HS-27A (cell line): ENCODE measurements around the gene ZNF746.

Experiments
- DNase-seq: peaks from one replicate; pipeline ENCODE4 v3.0.0-alpha.2; 2012; ENCODE audit warnings: low read depth, missing footprints

Gene ZNF746

DNA sequence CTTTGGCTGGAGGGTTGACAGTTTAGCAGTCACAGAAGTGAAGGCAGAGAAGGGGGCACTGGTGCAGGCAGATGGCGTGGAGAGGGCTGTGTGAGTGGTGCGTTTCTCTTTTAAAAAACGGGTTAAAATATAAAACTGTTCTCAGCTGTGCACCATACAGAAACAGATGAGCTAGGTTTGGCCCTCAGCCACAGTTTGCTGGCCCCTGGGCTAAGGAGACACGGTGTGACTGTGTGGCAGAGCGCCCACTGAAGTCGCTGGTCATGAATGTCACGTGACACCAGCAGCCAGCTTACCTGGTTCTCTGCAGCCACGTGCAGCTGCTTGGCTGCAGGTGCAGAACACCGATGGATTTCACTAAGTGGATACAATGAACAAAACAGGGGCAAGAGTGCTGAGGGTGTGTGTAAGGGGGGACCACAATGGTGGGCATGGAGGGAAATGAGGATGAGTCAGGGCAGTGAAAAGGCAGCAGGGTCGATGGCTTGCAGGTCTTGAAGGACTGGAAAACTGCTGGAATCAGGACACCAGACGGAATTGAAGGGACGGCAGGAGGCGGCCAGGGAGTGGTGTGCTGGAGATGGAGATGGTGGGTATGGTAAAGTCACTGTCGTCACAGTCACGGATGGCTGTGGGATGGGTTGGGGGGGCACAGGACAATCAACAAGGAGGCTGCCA is 7.4 kb downstream of the ZNF746 start:
- DNase-seq: no peak

DNA sequence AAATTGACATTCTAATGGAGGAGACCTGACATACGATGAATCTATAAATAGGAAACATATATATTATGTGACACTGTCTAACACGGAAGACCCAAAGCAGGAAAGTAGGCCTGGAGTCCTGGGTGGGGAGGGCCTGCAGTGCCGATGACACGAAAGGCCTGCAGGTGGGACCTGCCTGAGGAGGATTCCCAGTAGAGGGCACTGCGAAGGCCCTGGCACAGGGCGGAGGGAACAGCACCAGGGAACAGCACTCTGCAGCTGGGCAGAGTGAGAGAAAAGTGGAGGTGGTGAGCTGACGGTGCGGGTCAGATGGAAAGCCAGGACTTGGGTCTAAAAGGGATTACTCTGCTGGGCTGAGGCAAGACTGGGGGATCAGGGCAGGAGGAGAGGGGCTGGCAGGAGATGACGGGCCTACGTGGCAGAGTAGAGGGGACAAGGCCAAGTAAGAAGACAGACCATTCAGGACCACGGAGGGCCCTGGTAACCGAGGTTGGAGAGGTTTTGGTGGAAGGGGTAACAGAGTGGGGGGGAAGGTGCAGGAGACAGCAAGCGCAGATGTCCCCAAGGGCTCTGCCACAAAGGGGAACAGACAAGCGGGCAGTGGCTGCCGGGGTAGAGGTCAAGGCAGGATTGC is 8.1 kb downstream of the ZNF746 start:
- DNase-seq: no peak

- no peak for DNase-seq
Measured at GRCh38 chr7:149479568-149479967, 18.0 kb downstream of the ZNF746 start.

GRCh38 chr7:149478754-149479153 is 18.9 kb downstream of the ZNF746 start:
- no peak for DNase-seq

GRCh38 chr7:149477494-149478443 is 19.8 kb downstream of the ZNF746 start:
- DNase-seq: no peak

GRCh38 chr7:149476791-149477190 is 20.8 kb downstream of the ZNF746 start:
- no peak for DNase-seq

- no peak for DNase-seq
Measured at GRCh38 chr7:149475121-149476045, 22.2 kb downstream of the ZNF746 start.

- DNase-seq: no peak
Measured at GRCh38 chr7:149474309-149475120, 23.1 kb downstream of the ZNF746 start.

GRCh38 chr7:149473251-149473650 is 24.4 kb downstream of the ZNF746 start:
- DNase-seq: no peak

- no peak for DNase-seq
Measured at GRCh38 chr7:149471289-149471953, 26.2 kb downstream of the ZNF746 start.

GRCh38 chr7:149469806-149470205 is 27.8 kb downstream of the ZNF746 start:
- no peak for DNase-seq

DNA sequence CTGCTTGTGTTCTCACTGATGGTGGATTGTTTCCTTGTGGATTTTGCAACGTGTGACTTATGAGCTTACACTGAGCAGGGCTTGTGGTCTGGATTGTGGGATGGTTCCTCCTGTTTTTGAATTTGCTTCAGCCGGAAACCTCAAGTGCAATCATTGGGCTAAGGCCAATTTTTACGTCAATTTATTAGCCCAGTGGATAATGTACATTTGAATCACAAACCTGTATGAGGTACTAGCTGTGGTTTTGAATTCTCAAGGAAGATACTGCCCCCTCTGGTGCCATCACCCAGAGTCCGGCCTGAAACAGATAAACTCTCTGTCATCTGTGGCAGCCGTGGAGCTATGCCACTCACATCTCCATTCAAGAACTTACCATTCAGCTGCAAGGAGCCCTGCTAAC is 29.4 kb downstream of the ZNF746 start:
- DNase-seq: no peak

DNA sequence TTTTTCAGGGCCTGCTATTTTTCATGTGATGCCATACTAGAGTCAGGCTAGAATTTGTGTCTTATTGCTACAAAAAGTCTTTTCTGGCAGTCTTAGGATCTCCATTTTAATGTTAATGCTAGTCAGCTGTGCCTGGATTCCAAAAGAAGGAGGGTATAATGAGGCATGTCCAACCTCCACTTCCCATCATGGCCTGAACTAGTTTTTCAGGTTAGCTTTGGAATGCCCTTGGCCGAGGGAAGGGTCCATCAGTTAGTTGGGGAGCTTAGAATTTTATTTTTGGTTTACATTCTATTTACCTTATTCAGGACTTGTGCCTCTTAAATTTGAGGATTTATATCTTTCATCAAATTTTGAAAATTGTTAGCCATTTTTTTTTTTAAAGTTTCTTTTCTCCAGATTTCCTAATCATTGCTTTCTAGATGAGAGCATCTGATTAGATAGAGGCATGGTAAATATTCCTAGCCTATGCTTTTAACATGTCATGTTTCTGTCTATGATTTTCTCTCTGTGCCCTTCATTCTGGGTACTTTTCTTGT is 30.2 kb downstream of the ZNF746 start:
- DNase-seq: no peak

DNA sequence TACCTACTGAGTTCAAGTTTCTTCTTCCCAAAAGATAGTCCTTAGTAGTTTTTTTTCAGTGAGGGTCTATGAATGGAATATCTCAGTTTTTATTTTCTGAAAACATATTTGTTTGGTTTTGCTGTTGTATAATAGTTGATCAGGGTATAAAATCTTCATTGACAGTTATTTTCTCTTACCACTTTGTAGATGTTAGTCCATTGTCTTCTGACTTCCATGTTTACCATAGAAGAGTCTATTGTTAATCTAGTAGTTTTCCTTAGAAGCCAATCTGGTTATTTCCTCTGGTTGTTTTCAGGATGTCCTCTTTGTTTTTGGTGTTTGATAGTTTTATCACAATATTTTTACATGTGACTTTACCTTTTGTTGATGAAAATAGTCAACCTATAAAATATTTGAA is 31.2 kb downstream of the ZNF746 start:
- no peak for DNase-seq

GRCh38 chr7:149463500-149464161 is 34.0 kb downstream of the ZNF746 start:
- DNase-seq: no peak

GRCh38 chr7:149462101-149462520 is 35.5 kb downstream of the ZNF746 start:
- DNase-seq: no peak

GRCh38 chr7:149460493-149461277 is 36.9 kb downstream of the ZNF746 start, which contains the start of gene ZNF777:
Gene ZNF777 (minus strand): TSS chr7:149461062. CDS start chr7:149456022, 5,040 bp downstream.
- DNase-seq: peak; percentile 36
